HAP-1 (cell line): ENCODE results near the gene MALRD1.
"Not testable (repeated sequence)": the region's sequence is repeated elsewhere in the genome, so short reads cannot be mapped to it uniquely, and the experiment has no call there.

Experiments used
- DNase-seq, 2 experiments: peaks; one replicate each; pipeline ENCODE4 v3.0.0-alpha.2; 2016 to 2020; ENCODE audit warnings: low spot score in 2 of 2
- H3K27me3 ChIP-seq: fragments of 250-450 bp; sonication (Bioruptor Pico); 2 replicates; pipeline ENCODE4 v1.5.1; 2020; ENCODE audit warnings: low read depth, mild to moderate bottlenecking, moderate library complexity
- H3K36me3 ChIP-seq: fragments of 250-450 bp; sonication (Bioruptor Pico); replicated peaks from 2 replicates; pipeline ENCODE4 v1.5.1; 2020; ENCODE audit warnings: mild to moderate bottlenecking
- H3K4me1 ChIP-seq: fragments of 250-450 bp; sonication (Bioruptor Pico); 2 replicates; pipeline ENCODE4 v1.5.1; 2020; ENCODE audit warnings: mild to moderate bottlenecking
- H3K4me3 ChIP-seq: fragments of 250-450 bp; sonication (Bioruptor Pico); 2 replicates; pipeline ENCODE4 v1.5.1; 2020; ENCODE audit warnings: mild to moderate bottlenecking, moderate library complexity
- H3K9me3 ChIP-seq: fragments of 250-450 bp; sonication (Bioruptor Pico); 2 replicates; pipeline ENCODE4 v1.5.1; 2020; ENCODE audit warnings: mild to moderate bottlenecking, moderate library complexity
- in situ Hi-C: fragments of 300-500 bp; cut with MboI; formaldehyde crosslinking; loops from 3 replicates; pipeline ENCODE4 v1.14.3; 2020; ENCODE audit warnings: low sequenced_read_pairs, inconsistent platforms, mixed read lengths

Gene MALRD1

DNA sequence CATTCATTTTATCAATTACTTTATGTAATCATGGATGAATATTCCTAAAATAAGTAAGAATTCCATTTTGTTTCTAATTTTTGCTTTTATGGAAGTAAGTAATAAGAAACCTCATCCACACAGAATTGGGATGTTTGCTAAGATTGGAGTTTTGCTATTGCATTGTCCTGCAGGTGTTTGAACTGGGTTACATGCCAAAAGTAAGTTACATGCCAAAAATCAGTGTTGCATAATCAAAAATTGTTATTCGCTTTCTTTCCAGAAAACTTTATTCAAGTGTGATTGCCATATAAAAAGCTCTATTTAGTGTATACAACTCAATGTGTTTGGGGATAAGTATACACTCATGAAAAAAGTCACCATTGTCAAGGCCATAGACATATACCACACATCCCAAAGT is 420.9 kb downstream of the MALRD1 start:
- H3K27me3 ChIP-seq: no peaks in the 10 kb centered on the region
- no peaks in the 10 kb centered on the region for H3K4me1 ChIP-seq
- H3K4me3 ChIP-seq: no peak overlapping the region
- no peaks in the 10 kb centered on the region for H3K36me3 ChIP-seq
- no peak for DNase-seq
- in situ Hi-C loops: no loop called here
- H3K9me3 ChIP-seq: no peaks in the 10 kb centered on the region

DNA sequence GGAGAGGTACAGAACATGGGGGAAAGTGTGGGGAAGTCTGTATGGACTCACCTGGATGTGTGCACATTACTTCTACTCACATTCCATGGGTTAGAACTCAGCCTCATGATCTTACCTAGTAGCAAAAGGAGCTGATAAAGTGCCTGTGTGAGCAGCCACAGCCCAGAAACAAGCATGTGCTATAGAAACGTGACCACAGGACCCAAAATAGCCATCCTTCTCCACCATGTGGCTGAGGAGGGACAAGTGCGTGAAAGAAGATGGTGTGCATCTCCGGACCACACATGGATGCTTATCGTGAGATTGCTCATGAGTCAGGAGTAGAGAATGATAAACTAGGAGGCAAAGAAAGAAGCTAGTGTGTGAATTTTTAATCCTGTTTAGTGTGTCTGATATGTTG is 431.3 kb downstream of the MALRD1 start:
- in situ Hi-C loops: no loop called here

DNA sequence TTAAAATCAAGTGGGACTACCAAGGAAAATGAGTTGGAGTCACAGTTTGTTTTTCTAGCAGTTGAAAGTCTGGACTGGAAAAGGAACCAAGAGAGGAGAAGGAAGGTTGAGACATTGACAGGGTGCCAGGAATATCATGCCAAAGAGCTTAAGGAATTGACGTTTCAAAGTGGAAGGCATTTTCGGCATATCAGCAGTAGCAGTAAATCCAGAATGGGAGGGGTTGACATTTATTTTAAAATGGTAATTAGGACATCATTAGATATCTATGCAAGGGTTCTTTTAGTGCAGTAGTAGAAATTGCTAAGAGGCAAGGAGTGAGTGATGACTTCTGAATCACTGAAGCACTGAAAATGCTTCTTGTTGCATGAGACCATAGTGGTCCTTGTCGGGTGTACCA is 431.8 kb downstream of the MALRD1 start:
- Histone ChIP-seq H3K9me3 (no peaks in the 10 kb centered on the region), H3K4me1 (no peaks in the 10 kb centered on the region), H3K27me3 (no peaks in the 10 kb centered on the region; the same call in 1 of the 2 replicates), H3K4me3 (no peak overlapping the region), H3K36me3 (no peaks in the 10 kb centered on the region)
- no peak for DNase-seq
- in situ Hi-C loops: no loop called here

More for the DNA sequence above, 431.3 kb downstream of the MALRD1 start:
- DNase-seq: no peak
- Histone ChIP-seq H3K4me3 (no peak overlapping the region), H3K4me1 (no peaks in the 10 kb centered on the region), H3K9me3 (no peaks in the 10 kb centered on the region), H3K27me3 (no peaks in the 10 kb centered on the region; the same call in 1 of the 2 replicates), H3K36me3 (no peaks in the 10 kb centered on the region)

DNA sequence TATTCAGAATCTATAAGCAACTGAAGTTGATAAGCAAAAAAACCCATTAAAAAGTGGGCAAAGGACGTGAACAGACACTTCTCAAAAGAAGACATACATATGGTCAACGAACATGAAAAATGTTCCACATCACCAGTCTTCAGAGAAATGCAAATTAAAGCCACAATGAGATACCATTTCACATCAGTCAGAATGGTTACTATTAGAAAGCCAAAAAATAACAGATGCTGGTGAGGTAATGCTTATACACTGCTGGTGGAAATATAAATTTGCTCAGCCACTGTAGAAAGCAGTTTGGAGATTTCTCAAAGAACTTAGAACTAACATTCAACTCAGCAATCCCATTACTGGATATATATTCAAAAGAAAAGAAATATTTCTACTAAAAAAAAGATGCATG is 434.8 kb downstream of the MALRD1 start:
- no peak for DNase-seq
- Histone ChIP-seq H3K27me3 (no peaks in the 10 kb centered on the region; the same call in 1 of the 2 replicates), H3K36me3 (no peaks in the 10 kb centered on the region), H3K4me1 (peaks cover 8% of the 10 kb centered on the region), H3K4me3 (no peak overlapping the region), H3K9me3 (no peaks in the 10 kb centered on the region)
- in situ Hi-C loops: no loop called here

DNA sequence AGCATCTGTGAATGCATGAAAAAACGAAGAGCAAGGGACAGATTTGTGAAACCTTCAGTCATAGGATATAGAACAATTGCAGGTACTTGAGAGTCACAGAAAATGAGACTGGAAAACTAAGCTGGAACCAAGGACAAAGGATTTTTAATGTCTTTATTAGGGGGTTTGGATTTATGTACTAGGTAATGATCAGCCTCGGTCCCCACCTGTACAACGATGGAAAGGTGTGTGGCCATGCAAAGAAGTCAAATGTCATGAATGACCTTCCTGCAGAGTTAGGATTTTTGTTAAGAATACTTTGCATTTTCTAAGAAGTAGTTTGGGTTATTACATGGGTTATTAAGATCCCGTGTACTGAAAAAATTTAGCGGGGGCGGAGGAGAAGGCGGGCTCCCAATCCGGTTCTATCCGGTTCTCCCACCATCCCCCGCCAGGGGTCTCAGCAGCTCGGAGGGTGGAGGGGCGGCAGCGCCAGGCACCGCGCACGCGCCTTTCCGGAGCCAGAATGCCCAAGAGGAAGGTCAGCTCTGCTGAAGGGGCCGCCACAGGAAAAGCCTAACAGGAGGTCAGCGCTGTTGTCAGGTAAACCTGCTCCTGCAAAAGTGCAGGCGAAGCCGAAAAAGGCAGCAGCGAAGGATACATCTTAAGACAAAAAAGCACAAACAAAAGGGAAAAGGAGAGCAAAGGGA is 440.1 kb downstream of the MALRD1 start:
- peak overlapping the region; percentile 14; the same call in 1 of the 2 replicates for H3K4me3 ChIP-seq
- H3K4me1 ChIP-seq: peaks cover 11% of the 10 kb centered on the region
- H3K9me3 ChIP-seq: no peaks in the 10 kb centered on the region
- no peaks in the 10 kb centered on the region for H3K36me3 ChIP-seq
- in situ Hi-C loops: no loop called here
- DNase-seq: peak; percentile 51 to 80
- no peaks in the 10 kb centered on the region for H3K27me3 ChIP-seq

DNA sequence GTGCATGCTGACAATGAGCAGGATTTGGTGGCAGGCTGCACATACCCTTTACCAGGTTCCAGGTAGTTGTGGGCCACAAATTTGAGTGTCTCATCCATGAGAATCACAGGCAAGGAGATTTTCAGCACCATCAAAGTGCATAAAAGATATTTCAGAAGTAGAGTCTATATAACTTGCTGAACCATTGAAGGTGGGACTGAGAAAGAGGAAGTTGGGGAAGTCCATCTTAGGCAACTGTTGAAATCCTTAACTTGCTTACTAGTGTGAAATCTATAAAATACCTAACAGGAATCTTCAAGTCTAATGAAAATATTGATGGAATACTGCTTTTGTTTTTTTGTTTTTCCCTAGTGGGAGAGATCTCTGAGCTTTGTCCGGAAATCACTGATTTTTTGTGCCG is 442.6 kb downstream of the MALRD1 start:
- Histone ChIP-seq H3K9me3 (no peaks in the 10 kb centered on the region), H3K36me3 (no peaks in the 10 kb centered on the region), H3K27me3 (no peaks in the 10 kb centered on the region), H3K4me1 (peaks cover 7% of the 10 kb centered on the region), H3K4me3 (no peak overlapping the region)
- DNase-seq: no peak
- in situ Hi-C loops: no loop called here

DNA sequence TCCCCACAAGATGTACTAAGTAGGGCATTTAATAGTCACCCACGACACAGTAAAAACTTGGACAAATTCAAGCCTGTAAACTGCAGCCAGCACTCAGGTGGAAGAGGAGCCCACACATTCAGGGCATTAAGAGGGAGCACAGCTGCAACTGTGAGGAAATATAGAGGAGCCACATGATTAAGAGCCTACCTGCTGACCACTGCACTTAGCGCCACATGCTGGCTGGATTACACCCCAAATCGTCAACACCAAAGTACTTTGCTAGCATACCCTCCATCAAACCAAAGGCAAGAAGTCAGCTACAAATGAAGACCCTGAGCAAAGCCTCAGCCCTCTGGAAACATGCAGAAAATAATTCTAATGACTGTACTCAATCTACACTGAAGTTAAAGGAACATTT is 445.3 kb downstream of the MALRD1 start:
- DNase-seq: no peak
- in situ Hi-C loops: no loop called here
- Histone ChIP-seq H3K4me1 (peaks cover 3% of the 10 kb centered on the region; the same call in 1 of the 2 replicates), H3K27me3 (no peaks in the 10 kb centered on the region), H3K9me3 (no peaks in the 10 kb centered on the region), H3K36me3 (no peaks in the 10 kb centered on the region), H3K4me3 (no peak overlapping the region)

DNA sequence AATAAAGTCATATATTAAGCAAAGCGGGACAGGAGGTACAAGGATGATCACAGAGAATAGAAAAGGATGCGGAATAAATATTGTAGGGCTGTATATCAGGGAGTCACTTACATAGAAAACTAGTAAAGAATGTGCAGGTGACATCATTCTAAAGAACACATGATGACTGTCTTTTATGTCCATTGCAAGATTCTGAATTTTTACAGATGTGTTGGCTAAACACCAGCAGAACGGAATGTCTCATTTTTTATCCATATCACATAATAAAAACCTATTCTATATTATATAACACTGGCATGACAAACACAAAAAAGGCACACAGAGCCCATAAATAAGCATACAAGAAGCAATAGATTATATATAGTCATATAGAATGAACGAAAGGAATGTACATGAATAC is 448.4 kb downstream of the MALRD1 start:
- H3K36me3 ChIP-seq: no peaks in the 10 kb centered on the region
- in situ Hi-C loops: no loop called here
- H3K4me1 ChIP-seq: no peaks in the 10 kb centered on the region
- H3K4me3 ChIP-seq: no peak overlapping the region
- H3K27me3 ChIP-seq: no peaks in the 10 kb centered on the region
- no peak for DNase-seq
- no peaks in the 10 kb centered on the region for H3K9me3 ChIP-seq

DNA sequence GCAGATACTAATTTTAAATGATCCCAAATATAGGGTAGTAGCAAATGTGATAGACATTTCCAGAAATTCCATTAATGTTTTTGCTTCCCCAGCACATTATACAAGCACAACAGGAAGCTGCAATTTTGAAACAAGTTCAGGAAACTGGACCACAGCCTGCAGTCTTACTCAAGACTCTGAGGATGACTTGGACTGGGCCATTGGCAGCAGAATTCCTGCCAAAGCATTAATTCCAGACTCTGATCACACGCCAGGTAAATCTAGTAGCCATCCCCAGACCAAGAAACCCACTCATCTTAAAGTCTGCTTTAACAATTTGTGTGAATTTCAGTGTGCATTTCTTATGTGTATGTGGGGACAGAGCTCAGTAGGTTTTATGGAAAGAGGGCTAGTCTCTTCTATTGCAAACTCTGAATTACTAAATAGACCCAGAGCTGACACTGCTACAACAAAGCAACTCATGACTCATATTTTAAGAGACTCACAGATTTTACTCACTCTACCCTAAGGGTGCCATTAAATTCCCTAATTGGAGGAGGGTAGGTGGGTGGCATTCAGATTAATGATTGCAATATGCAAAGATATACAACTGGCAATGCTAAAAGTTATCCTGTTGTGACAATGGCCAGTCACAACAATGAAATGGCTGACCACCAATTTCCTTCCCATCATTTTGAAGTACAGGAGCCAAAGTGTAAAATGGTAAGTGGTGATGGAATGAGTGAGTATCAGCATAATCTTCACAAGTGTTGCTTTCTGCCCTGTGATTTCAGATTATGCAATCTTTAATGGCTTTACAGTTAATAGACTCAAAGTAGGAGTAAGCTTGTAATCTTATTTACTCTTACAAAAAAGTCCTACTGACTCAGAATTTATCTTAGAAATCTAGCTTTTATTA is 450.0 kb downstream of the MALRD1 start:
- Histone ChIP-seq H3K36me3 (no peaks in the 10 kb centered on the region), H3K4me3 (no peak overlapping the region), H3K4me1 (no peaks in the 10 kb centered on the region), H3K27me3 (no peaks in the 10 kb centered on the region), H3K9me3 (no peaks in the 10 kb centered on the region)
- in situ Hi-C loops: no loop called here
- peak in 1 of 2 experiments; percentile 2 for DNase-seq

DNA sequence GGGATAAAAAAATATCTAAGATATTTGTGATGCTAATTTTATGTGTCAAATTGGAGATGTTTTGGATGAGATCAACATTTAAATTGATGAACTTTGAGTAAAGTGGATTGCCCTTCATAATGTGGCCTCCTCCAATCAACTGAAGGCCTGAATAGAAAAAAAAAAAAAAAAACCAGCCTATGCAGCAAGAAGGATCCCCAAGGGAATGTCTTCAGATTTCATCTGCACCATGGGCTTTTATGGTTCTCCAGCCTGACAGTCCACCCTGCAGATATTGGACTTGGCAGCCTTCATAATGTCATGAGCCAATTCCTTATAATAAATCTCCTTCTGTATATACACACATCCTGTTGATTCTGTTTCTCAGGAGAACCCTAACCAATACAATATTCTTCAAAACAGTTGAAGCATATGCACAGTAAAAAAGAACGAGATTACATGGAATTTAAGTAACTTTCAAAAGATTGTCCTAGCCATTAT is 450.7 kb downstream of the MALRD1 start:
- H3K4me3 ChIP-seq: no peak overlapping the region
- no peaks in the 10 kb centered on the region for H3K4me1 ChIP-seq
- DNase-seq: no peak
- in situ Hi-C loops: no loop called here
- H3K36me3 ChIP-seq: no peaks in the 10 kb centered on the region
- H3K27me3 ChIP-seq: no peaks in the 10 kb centered on the region
- no peaks in the 10 kb centered on the region for H3K9me3 ChIP-seq

DNA sequence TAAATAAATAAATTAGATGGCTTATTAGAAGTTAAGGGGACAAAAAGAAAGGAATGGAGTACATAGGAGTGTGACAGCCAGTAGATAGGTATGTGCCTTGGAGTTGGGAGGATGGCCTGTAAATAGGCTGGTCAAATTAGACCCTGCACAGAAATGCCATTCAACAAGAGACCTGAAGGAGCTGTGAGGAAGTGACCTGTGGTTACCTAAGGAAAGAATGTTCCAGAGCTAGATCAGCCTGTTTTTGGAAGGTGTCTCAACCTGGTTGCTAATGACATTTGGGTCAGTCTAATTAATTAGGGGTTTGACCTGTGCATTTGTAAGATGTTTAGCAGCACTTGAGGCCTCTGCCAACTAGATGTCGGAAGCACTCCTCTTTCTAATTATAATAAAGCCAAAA is 452.4 kb downstream of the MALRD1 start:
- in situ Hi-C loops: no loop called here
- DNase-seq: no peak

DNA sequence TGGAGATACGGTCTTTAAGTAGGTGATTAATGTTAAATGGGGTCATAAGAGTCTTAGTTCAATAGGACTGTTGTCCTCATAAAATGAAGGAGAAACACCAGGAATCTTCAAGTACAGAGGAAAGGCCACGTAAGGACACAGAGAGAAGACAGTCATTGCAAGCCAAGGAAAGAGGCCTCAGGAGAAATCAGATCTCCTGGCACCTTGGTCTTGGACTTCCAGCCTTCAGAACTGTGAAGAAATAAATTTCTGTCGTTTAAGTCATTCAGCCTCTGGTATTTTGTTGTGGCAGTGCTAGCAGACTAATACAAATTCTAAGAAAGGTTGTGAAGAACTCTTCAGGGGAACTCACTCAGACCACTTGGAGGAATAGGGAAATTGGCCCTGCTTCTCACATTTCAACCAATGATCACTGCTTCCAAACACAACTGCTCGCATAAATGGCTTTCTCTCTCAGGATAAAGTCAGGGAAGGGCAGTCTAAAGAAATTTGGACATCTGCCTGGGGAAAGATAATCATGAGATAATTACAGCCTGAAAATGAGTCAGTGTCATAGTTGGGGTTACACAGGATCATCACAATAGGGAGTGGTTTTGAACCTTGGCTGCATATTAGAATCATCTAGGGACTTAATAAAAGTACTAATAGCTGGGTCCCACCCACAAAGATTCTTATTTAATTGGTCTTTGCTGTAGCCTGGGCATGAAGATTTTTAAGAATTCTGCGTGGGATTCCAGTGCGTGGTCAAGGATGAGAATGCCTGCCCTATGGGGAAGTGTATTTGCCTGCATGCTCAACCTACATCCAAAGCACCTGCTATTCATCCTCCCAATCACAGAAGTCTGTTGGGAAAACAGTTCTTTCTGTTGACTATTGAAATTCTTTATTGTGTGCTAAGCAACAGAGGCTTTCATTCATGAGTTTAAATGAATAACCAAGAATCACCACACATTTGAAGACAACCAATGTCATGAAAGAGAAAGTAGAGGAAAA is 457.0 kb downstream of the MALRD1 start:
- H3K27me3 ChIP-seq: no peaks in the 10 kb centered on the region
- no peaks in the 10 kb centered on the region for H3K36me3 ChIP-seq
- H3K9me3 ChIP-seq: no peaks in the 10 kb centered on the region
- in situ Hi-C loops: no loop called here
- H3K4me1 ChIP-seq: no peaks in the 10 kb centered on the region
- H3K4me3 ChIP-seq: no peak overlapping the region
- DNase-seq: no peak

More for the DNA sequence above, 452.4 kb downstream of the MALRD1 start:
- Histone ChIP-seq H3K36me3 (no peaks in the 10 kb centered on the region), H3K4me3 (no peak overlapping the region), H3K27me3 (no peaks in the 10 kb centered on the region), H3K4me1 (no peaks in the 10 kb centered on the region), H3K9me3 (no peaks in the 10 kb centered on the region)

DNA sequence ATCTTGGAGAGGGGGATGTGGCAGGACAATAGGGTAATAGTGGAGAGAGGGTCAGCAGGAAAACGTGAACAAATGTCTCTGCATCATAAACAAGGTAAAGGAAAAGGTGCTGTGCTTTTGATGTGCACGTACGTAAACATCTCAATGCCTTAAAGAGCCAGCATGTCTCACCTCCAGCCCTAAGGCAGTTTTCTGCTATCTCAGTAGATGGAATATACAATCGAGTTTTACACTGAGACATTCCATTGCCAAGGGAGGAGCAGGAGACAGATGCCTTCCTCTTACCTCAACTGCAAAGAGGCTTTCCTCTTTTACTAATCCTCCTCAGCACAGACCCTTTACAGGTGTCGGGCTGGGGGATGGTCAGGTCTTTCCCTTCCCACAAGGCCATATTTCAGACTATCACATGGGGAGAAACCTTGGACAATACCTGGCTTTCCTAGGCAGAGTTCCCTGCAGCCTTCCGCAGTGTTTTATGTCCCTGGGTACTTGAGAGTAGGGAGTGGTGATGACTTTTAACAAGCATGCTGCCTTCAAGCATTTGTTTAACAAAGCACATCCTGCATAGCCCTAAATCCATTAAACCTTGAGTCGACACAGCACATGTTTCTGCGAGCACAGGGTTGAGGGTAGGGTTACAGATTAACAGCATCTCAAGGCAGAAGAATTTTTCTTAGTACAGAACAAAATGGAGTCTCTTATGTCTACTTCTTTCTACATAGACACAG is 461.6 kb downstream of the MALRD1 start:
- H3K4me3 ChIP-seq, H3K27me3 ChIP-seq, H3K4me1 ChIP-seq, DNase-seq, in situ Hi-C loops, H3K36me3 ChIP-seq, H3K9me3 ChIP-seq: not testable (repeated sequence)
